Fibroblast of skin of right quadriceps (primary cell): ENCODE data around the gene NUCKS1.

ENCODE experiments used
- DNase-seq: peaks from one replicate; pipeline ENCODE4 v3.0.0-alpha.2; 2013

NUCKS1 gene

DNA sequence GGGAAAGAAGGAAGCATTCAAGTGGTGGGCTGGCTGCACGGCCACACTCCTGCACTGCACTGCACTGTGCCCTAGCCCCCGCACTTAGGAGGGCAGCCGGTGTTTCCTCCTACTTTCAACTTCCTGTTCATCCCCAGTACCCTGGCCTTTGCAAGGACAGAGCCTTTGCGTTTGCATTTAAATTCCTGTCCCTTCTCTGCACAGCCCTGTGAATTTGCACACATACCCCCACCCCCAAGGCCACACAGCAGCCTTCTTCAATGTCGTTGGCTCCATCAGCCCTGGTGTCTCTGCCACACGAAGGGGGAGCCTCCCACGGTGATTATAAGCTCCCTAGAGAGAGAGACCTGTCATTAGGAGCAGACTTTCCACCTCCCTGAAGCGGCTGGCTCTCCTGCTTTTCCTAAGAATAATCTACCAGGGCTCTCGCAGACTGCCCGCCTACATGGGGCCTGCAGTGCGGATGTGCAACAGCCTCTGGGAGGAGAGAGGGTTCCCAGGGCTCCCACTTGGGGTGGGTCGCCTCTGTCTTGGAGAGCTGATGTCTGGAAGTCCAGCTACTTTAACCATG, 56.5 kb downstream of the NUCKS1 start:
- DNase-seq = no peak

DNA sequence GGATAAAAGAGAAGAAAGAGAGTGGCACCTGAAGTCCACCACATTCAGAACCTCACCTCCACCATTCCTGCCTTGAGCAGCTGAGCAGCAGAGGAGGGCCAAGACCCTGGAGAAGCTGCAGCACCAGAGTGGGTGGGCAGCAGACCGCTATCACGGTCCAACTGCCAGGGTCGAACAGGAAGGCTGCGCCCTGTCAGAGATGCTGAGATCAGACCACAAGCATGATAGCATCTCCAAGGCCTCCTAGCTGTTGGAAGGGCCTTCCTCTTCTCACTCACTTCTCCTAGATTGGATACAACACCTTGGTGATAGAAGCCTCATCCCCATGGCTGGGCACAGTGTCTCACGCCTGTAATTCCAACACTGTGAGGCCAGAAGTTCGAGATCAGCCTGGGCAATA, 57.6 kb downstream of the NUCKS1 start:
- no peak for DNase-seq

DNA sequence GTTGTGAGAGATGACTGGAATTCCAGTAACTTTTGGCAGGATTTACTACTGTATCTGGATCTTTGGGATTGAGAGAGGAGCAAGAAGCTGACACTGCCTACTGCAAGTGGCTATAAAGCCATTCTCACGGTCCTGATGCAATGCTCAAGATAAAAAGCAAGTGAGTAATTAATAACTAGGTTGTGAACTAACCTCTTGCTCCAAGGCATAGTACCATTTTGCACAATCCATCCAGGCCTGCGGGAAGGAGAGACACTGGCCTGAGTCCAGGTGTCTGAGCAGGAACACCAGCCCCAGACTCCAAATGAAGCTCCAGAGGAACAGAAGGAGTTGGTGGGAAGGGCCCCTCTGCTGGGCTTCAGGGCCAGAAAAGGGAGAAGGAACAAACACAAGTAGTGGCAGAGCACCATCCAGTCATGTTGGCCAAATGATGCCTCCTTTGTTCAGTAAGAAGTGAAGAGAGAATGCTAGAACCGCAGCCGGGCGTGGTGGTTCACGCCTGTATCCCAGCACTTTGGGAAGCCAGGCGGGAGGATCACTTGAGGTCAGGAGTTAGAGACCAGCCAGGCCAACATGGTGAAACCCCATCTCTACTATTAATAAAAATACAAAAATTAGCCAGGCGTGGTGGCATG, 59.7 kb downstream of the NUCKS1 start:
- no peak for DNase-seq

DNA sequence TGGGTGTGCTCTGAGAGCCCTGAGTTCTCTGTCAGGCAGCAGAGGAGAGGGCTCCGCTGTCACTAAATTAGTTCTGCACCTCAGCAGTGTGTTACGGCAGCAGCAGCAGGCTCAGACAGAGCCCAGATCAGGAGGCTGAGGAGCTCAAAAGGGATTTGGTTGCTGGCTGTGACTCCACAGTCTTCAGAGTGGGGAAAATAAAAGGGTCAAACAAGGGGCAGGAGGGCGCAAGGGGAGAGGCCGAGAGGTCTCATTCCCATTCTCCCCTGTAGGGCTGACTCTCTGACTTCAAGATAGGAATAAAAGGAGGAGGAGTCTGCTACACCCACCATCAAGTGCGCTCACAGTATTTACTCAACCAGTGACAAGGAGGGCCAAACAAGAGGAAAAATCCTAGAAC, 60.5 kb downstream of the NUCKS1 start:
- DNase-seq = no peak

DNA sequence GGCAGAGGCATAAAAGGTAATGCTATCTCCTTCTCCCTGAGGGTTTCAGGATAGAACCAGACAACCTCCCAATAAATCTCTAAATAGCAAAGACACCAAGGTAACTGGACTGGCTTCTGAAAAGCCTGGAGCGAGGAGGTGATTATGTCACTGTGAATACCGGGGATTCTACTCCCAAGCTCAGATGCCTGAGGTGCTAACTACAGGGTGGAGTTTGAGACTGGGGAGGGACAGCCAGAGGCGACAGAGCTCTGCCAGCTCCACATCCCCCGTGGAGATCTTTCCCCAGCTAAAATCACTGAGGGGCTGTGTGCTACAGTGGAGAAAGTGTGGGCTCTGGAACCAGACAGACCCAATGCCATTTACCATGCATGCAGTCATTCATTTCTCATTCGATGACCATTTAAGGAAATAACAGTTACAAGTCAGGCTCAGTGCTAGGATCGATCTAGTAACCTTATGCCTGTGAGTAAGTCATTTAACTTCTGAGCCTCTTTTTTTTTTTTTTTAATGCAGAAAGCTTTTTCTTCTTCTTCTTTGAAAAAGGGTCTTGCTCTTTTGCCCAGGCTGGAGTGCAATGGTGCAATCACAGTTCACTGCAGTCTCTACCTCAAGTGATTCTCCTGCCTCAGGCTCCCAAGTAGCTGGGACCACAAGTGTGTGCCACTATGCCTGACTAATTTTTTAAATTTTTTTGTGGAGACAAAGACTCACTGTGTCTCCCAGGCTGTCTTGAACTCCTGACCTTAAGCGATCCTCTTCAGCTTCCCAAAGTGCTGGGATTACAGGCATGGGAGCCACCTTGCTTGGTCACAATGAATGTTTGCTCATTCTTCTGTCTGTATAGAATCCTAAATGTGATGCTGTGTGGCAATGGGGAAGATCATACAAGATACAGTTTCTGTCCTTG, 61.6 kb downstream of the NUCKS1 start:
- no peak for DNase-seq

DNA sequence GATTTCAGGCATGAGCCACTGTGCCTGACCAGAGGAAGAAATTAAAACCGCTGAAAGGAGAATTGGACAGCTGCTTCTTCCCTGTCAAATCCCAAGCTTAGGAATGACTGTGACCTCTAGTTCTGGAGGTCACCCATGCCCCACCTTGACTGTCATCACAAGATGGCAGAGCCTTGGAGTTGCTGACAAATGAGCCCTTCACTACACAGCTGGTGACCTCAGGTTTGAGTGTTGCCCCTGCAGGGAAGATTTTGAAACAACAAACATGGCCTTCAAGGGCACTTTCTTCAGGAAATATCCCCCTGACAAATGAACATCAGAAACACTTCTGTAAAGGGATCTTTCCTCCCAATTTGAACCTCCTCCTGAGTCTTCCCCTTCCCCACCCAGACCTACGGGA, 62.7 kb downstream of the NUCKS1 start:
- no peak for DNase-seq

DNA sequence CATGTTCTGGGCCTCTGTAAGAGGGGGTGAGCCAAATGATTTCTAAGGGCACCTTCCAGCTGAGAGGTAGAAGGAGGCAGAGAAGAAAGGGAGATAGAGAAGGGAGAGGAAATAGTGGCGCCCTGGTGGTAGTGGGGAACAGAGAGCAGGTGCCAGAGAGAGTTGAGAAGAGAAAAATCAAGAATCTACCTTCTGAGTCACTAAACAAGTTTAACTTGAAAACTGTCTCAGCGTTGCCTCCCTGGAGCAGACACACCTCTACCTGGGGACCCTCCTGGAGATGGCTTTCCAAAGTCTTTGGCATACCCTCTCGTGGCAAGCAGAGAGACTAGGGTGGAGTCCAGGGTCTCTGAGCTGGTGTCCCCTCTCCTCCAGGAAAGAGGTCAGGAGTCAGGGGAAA, 68.6 kb downstream of the NUCKS1 start:
- no peak for DNase-seq

DNA sequence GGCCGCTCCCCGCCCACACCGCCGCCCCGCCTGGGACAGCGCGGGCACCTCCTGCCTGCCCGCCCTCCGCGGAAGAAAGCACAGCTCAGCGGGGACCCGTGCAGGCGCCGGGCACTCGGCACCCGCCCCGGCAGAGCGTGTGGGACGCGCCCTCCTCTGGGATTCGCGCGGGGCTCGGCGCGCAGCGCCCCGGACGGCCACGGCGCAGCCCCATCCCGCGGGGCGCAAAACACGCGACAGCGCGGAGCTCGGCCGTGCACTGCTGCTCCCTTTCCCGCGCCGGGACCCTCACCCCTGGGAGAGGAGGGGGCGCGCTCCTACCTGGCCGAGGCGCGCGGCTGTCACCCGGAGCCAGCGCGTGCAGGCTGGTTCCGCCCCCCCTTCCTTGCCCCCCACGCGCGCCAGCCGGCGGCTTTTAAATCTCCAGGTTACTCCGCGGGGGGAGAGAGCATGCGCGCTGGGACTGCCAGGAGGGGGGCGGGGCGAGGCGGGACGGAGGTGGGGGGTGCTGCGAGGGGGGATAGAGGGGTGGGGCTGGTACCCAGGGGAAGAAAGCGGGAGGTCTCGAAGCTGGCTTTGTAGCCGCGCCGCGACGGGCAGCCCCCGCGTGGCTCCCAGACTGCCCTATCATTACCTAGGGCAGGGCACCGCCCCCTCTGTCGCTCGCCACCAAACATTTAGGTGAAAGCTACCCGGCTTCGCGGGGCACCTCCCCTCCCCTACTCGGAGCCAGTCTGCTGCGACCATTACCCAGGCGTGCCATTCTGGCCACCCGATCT, 69.7 kb downstream of the NUCKS1 start, which contains the start of gene SLC45A3:
SLC45A3 (minus strand) TSS at position 437 of the 779 bp plus-strand sequence. CDS start 15,853 bp downstream, outside the sequence.
- peak; percentile 20 for DNase-seq

DNA sequence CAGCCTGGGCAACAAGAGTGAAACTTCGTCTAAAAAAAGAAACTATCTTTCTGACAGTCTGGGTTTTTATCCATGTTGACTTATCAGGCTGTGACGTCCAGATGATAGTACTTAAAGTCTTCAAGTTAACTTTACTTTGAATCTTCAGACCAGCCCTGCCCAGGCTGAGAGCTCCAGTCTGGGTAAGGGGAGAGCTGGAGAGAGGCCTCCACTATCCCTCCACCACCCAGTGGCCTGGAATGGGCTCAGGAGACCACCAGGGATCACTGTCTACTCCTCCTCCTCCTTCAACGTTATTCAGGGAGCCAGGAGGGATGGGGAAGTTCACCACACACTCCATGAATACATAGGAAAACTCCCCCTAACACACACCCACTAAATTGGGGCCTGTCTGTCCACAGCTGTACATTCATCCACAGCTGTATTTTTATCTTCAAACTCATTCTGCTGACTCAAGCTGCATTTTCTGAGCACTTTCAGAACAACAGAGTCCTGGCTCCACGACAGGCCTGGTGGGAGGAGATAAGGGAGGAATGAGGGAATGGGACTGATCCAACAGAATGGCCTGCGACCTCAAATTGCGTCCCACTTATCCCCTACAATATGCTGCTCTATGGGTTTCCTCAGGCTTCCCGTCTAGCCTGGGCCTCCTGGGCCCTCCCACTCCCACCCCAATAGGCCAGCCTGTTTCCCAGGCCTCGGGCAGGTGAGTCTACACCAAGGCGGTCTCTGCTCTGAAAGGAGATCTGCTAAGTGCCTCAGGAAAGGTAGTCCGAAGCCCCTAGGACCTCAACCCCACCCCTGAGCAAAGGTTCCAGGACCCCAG, 71.5 kb downstream of the NUCKS1 start:
- DNase-seq = peak; percentile 14

DNA sequence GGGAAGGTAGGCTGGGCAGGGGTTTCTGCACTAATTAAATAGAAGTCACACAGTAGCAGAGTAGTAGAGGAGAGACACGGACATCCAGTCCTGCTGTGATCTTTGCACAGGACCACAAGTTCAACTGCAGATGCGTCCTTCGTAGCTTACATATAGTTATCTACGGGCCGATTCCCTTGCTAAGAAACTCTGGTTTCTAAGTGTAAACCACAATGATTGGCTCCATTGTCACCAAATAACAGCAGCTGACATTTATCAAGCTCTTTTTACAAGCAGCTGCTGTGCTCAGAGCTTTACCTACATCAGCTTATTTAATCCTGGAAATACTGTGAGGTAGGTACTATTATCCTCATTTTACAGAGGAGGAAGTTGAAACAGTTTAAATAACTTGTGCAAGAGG, 72.8 kb downstream of the NUCKS1 start:
- DNase-seq = no peak

DNA sequence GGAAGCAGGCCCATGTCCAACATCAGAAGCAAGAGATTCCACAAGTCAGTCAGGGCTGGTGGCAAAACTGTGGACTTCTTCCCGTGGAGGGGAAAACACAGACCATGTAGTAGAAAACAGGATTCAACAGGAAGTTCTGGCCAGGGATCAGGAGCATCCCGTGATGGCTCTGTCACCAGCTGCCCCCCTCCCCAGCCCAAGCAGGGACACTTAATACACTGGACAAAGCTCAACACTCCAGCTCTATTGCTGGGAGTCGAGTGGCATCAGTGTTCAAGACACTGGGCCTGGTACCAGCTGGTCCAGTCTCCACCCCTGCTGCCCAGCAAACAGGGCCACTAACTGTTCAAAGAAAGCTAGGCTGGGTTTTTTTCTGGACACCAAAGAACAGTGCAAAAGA, 73.4 kb downstream of the NUCKS1 start:
- DNase-seq = no peak

DNA sequence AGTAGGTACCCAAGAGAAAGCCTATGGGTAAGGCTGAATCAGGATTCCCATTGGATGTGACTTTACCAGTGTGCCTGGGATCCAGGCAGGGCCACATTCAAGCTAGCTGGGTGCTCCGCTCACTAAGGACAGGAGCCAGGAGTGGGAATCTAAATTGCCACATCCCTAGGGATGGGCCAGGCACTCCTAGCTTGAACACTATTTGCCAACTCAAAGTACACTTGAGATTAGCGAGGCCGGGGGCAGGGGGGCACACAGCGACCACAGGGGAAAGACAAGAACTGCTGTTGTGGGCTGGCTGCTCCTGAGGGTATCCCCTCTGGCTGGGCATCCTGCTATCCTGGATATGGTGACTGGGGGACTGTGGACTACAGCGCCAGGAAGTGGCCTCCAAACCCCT, 74.0 kb downstream of the NUCKS1 start:
- DNase-seq = no peak

DNA sequence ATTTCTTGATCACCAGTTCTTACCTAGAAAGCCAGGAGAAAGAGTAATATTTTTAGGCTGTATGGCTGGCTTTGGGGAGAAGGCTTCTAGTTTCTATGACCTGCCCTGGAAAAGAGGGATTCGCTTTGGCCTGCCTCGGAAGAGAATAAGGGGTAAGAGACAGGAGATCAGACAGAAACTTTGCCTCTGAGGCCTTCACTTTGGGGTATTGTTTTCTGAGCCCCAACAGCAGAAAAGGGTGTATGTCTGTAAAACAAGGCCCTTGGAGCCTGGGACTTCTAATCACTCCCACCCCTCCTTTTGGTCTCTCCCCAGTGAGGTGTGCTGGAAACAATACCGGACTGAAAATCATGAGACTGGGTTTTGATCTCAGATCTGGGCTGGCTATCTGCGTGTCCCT, 74.7 kb downstream of the NUCKS1 start:
- no peak for DNase-seq

DNA sequence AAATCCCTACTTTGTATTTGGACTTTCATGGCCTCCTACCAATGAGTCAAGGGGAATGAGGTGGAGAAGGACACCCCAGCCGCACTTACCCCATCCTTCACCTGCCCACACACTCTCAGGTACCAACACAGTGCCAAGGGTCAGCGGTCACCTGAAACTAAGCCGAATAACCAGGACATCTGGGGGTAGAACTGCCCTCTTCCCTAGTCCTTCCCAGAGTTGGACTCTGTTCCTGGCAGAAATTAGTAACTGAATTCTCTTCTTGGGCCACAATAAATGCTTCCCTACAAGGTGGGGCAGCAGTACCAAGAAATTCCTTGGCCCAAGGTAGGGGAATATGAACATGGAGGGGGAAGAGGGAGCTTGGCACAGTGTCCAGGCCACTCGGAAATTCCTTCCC, 77.0 kb downstream of the NUCKS1 start:
- DNase-seq = no peak

DNA sequence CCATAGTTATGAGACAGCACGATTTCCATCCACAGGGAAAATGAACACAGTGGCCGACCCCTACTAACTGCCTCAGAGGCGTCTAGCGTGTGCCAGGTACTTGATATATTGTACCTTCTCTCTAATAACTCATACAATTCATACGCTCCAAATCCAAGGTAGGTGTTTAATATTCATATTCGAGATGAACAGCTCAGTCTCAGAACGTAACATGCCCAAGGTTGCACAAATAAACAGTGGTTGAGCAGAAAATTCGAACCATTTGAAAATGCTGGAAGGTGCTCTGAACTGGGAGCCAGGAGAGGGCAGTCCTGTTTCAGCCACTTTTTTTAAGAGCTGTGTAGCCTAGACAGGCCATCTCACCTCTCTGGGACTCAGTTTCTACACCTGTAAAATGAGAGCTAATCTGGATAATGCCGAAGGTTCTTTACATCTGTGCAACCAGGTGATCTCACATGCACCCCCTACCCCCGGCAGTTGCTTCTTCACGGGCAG, 77.5 kb downstream of the NUCKS1 start:
- DNase-seq = no peak

DNA sequence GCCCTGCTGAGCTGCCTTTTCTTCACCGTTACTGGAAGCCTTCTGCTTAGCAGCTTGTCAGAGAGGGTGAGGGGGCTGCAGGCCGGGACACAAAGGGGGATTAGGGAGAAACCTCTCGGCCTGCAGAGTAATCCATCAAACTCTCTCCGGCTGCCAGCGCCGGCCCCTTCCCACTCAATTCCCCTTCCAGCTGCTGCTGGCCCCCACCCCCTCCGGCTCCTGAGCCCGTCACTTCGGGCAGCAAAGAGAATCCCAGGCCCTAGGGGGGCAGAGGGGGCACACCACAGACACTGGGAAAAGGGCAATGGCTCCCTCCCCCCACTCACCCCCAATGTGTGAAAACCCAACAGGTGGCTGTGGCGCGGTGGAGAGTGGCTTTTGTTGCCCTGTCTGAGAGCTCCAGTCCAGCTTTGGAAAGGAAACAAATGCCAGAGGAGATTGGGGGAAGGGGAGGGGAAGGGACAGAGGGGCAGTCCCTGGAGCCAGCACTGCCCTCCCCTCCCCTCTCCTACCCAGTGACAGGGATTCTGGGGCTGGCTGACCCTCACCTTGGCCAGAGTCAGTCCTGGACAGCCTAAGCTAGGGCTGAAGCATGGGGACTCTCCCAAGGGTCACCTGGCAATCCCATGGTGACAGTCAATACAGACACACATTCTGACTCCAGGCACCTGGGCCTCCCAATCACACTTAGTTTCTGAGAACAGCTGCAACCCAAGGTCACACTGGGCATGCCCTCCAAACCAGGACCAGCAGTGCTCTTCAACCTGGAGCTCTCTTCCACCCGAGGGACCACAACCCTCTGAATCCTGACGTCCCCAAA, 79.2 kb downstream of the NUCKS1 start:
- DNase-seq = no peak

DNA sequence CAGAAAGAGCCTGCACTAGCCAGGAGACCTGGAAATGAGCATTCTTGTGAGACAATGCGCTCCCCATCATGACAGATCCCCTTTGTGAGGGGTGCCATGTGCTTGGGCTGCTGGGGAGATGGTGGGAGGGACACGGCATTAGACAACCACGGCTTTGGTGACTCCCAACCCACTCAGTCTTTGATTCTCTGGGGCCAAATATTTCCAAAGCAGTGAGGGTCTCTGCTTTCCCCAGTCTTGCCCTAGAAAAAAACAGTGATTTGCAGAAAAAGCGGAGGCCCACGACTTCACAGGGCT, 79.9 kb downstream of the NUCKS1 start:
- DNase-seq = no peak

DNA sequence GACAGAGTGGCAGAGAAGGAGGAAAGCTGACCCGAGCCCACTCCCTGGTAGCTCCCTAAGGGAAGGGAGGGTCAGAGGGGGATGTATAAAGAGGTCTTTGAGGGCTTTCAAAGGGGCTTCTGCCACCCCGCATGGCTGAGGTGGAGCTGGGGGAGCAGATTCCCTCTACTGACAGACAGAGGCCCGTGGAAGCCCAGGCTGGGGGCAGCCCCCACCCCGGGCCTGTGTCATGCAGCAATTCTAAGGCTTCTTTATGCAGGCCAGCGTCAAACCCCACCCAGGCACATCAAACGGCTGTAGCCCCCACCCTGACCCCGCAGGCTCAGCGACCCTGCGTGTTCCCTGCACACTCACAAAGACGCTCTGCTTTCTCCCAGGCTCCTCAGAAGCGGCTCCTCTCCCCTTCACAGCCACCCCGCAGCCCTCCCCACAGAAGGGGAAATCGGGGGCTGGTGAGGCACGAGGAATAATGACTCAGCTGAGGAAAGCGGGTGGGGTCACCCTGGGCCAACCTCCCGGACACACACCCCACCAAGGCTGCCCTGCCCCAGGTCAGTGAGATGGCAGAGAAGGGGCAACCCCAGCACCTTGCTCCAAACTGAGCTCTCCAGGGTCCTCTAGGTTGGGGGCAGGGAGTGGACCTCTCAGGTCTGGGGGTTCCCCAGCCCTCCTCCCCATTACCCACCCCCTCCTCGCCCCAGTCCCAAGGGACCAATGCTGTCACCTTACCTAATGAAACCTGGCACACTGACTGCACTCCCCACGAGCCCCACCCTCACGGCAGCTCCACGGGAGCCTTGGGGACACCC, 80.4 kb downstream of the NUCKS1 start:
- no peak for DNase-seq

DNA sequence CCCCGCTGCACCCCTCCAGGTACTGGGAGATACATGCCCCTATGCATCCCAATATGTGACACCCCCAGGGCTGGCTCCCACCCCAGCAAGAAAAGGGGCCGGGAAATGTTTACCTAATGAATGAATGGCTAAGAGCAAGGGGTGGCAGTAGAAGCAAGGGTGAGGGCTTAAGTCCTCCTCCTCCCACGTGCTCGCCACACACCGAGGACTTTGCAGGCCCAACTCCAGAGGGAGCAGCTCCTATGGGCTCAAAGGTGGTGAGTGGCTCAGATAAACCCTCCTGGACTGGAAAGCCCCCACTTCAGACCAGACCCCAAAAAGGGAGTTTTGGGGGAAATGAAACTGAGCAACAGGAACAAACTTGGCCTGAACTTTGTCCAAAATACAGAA, 81.0 kb downstream of the NUCKS1 start:
- DNase-seq = no peak

DNA sequence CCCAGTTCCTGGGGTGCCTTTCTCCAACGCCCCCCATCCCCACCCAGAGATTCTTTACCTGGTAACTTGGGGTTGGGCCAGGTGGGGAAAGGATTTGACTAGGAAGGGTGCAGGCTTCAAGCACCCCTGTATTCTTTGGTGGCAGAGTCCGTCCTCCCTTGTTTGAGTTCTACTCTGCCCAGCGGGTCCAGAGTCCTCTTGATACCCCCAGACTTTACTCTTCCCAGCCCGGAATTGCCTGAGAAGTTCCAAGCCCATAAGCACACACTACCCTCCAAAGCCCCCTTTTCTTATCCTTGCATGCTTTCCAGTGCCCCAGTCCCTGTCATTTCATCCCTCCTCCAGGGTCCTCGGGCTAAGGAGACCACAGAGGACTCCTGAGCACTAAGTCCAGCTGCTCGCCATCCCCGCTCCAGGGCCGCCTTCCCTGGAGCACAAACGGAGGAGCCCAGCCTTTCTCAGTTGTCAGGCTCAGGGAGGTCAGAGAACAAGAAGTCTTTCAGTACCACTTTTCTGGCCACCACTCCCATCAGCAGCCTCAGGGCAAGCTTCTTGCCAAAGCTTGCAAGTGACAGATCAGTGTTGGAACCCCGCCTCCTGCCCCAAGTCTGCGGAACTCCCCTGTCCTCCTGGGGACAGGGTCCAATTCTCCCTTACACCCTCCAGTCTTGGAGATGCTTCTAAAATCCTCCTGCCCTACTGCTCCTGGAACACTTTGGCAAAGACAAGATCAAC, 81.9 kb downstream of the NUCKS1 start:
- DNase-seq = no peak
